ENCODE measurements around the gene UNC13A.
A peak's percentile ranks its signal among the peaks of the same experiment; 100 is the strongest.

UNC13A gene

DNA sequence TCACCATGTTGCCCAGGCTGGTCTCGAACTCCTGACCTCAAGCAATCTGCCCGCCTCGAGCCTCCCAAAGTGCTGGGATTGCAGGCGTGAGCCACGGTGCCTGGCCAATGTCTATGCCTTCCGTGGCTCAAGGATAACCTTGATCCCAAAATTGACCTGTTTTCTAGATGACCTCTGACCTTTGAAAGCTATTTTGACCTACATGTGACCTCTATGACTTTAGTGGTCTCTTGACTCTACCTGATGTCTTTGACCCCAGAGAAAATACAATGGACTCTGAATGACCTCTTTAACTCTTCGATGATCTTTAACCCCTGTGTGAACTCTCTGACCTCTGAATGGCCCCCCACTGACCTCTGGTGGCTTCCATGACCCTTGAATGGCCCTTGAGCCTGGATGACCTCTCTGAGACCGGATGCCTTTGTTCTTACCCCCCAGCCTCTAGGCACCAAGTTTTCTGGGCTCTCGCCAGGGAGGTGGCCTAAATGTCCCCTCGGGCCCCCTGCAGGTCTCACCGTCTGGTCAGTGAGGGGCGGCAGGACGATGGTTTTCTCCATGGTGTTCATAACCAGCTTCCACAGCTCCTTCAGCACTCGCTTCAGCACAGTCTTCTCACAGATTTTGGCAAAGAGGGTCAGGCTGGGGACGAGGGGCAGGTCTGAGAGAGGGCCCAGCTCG, 63.7 kb downstream of the UNC13A start:
- DNase-seq: no peak

DNA sequence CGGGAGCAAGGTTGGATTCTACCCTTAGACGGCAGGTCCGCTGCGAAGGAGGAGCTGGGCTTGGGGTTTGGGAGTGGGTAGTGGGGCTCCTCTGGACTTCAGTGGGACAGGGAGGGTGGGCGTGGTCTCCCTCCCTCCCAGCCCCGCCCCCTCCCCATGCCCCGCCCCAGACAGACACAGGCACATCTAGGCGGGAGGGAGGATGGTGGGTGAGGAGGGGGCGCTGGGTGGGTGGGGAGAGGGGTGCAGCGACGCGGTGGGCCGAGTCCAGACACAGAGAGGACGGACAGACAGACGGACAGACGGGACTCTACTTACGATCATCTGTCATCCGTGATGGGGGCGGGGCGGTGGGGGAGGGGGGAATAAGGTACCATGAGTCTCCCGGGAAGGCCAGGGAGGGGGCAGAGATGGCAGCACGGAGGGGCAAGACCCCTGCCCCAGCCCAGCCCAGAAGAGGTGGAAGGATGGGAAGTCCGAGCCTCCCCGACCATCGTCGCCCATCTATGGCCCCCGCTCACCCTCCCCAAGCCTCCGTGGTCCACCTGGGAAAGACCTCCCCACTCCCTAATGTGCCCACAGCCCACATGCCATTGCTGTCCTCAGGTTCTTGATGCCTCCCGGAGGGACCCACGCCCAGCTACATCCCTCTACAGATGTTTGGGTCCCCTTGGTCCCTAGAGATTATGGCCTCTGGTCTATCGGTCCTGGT, 64.8 kb downstream of the UNC13A start:
- no peak for DNase-seq

- DNase-seq: no peak
Measured at GRCh38 chr19:17620696-17621095, 67.5 kb downstream of the UNC13A start.

DNA sequence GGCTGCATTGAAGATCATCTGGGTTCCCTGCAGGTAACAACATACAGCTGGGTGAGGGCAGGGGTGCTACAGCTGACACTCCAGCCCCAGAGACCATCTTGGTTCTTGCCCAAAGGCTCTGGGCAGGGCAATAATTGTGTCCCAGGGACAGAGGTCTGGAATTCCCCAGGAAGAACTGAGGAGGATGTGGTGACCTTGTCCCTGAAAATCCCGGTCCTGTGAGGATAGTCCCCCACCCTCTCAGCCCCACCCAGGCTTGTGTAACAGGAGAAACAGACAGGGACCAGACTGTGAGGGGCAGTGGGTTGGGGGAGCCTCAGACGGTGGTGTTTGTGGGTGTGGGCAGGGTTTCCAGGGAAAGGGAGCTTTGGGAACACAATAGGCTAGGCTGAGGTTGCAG, 69.2 kb downstream of the UNC13A start:
- DNase-seq: no peak

DNA sequence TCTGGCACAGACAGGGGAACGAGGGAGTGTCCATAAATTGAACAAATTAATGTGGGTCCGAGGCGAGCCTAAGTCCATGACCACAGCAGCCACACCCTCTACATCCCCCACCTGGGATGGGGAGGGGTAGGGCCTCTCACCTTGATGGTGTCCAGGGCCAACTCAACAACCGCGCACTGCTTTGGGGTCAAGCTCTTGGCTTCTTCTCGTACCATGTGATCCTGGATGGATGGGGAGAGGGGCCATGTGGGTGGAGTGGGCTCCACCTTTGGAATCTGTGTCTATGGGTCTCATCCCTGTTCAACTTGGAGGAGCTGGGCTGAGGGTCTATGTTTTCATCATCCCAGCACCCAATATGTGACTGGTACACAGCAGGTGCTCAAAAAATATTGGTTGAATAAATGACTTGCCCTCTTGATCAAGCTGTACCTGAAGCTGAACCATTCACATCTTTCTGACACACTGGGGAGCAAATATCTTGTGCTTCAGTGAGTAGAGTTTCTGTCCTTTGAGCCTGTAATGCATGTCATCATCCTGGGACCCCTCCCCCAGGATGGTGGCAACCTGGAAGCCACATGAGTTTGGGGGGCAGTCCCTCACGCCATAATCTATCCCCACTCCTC, 69.8 kb downstream of the UNC13A start:
- DNase-seq: no peak

- no peak for DNase-seq
Measured at GRCh38 chr19:17617807-17618192, 70.4 kb downstream of the UNC13A start.

DNA sequence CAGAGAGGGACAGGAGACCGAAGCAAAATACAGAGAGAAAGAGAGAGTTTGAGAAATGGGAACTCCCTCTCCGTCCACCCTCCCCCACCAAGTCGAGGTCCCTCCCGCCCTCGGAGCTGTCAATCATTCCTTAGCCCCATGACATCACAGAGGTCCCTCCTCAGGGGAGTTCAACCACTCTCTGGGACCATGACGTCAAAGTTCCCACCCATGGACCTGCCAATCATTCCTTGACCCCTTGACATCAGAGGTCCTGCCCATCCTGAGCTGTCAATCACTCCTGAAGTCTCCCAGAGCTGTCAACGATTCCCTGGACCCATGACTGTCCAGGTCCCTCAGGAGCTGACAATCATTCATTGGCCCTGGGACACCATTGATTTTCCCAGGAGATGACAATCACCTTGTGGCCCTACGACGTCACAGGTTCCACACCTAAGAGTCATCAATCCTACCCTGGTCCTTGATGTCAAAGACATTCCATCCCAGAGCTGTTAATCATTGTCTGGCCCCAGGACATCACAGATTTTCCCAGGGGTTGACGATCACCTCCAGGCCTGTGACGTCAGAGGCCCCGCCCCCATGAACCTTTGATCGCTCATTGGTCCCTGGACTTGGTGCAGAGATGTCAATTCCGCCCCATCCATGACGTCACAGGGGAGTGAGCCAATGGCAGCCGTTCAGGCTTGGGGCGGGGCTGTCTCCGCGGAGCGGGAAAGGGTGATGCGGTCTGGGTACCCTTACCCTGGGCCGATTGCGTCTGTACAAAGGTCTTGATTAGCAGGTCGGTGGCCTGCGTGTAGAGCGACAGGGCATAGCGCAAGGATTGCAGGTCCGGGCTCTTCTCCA, 71.0 kb downstream of the UNC13A start:
- DNase-seq: no peak

DNA sequence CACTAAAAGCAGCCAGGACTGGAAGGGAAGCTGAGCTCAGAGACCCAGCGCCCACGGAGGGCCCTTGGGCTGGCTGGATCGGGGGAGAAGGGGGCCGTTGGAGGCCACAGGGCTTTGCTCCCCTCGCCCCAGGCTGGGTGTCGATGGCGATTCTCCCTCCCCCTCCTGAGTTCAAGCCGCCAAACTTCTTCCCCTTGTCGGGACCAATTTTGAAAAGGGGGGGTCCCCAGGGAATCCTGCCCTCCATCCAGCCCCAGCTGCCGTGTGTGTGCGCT, 71.5 kb downstream of the UNC13A start:
- DNase-seq: no peak

DNA sequence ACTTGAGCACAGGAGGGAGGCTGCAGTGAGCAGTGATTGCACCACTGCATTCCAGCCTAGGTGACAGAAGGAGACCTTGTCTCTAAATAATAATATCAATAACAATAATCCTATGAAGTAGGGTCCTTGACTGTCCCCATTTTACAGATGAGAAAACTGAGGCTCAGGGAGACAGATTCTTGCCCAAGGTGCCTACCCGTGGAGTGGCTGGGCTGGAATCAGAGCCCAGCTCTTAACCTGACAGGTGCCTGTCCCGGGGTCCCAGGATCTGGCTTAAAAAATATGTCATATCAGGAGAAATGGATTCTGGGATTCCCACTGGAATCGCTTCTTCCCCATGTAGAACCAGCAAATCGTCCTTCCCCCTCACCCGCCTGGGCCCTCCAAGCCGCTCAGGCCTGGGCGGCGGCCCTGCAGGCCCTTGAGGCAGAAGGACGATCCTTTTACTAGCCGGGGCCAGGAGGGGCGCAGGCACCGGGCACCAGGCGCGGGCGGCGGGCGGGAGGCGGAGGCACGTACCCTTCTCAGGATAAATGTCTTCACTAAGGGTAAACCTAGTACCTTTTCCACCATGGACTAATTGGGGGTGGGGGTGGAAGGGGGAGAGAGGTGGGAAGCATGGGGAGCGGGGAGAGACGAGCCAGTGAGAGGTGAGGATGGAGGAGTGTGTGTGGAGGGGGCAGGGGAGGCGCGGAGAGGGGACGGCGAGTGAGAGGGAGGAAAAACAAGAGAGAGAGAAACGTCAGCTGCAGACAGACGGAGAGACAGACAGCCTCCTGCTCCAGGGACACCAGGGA, 72.1 kb downstream of the UNC13A start:
- DNase-seq: no peak

- no peak for DNase-seq
Measured at GRCh38 chr19:17614476-17614875, 73.7 kb downstream of the UNC13A start.

- DNase-seq: no peak
Measured at GRCh38 chr19:17611462-17612244, 76.5 kb downstream of the UNC13A start.

DNA sequence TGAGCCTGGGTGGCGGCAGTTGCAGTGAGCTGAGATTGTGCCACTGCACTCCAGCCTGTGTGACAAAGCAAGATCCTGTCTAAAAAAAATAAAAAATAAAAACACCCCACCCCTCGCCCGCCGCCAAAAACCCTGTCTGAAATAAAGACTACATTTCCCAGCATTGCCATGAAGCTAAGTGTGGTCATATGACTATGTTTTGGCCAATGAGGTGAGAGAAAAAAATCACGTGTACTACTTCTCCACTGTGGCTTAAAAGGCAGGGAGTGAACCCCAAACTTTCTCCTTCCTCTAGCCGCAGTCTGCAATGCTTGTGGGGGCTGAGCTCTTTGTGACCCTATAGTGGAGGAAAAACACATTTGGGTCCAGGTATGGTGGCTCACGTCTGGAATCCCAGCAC, 77.8 kb downstream of the UNC13A start:
- no peak for DNase-seq

DNA sequence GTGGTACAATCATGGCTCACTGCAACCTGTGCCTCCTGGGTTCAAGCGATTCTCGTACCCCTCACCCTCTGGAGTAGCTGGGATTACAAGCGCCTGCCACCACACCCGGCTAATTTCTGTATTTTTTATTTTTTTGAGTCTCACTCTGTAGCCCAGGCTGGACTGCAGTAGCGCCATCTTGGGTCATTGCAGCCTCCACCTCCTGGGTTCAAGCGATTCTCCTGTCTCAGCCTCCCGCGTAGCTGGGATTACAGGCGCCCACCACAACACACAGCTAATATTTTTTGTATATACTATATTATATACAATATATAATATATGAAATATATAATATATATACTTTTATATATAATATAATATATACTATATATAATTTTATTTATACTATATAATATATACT, 80.2 kb downstream of the UNC13A start:
- DNase-seq: no peak

DNA sequence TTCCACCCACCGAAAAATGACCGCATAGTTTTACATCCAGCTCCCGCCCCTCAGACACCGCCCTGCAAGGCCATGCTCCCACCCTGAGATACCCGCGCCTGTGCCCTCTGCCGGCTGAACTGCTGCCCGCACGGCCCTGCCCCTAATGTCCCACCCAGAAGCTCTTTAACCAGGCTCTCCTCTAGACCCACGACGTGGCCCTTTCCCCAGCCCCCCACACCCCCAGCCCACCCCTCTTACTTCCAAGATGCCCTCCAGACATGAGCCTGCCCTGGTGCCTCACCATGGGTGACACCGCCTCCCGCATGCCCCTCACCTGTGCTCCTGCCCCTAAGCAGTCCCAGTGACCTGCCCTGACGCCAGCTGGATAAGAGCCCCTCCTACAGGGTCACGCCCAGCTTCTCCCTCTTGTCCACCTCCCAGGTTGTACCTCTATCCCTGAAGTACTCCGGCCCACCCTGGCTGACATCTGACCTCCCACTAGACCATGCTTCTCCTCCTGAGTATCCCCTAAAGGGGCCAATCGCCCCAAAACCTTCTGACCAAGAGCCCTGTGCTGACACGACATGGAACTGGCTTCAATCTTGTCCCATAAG, 81.5 kb downstream of the UNC13A start:
- DNase-seq: no peak

GRCh38 chr19:17605761-17606589, 82.2 kb downstream of the UNC13A start:
- peak; percentile 79 for DNase-seq

DNA sequence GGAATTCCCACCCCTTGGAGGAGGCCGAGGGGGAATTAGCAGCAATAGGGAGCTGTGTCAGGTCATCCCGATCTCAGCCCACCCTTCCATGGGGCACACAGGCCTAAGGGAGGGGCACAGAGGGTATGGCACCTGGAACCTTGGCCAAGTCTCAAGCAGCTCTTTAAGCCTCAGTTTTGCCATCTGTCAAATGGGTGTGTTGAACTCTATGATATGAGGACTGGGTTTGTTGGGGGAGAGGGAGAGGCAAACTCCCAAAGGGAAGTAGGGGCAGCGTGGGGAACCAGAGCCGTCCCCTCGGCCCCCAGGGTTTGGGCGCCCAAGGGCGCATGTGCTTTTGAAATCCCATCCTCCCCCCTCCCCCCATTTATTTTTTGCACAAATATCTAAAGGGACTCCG, 83.0 kb downstream of the UNC13A start:
- no peak for DNase-seq

GRCh38 chr19:17604372-17605025, 83.7 kb downstream of the UNC13A start:
- no peak for DNase-seq

DNA sequence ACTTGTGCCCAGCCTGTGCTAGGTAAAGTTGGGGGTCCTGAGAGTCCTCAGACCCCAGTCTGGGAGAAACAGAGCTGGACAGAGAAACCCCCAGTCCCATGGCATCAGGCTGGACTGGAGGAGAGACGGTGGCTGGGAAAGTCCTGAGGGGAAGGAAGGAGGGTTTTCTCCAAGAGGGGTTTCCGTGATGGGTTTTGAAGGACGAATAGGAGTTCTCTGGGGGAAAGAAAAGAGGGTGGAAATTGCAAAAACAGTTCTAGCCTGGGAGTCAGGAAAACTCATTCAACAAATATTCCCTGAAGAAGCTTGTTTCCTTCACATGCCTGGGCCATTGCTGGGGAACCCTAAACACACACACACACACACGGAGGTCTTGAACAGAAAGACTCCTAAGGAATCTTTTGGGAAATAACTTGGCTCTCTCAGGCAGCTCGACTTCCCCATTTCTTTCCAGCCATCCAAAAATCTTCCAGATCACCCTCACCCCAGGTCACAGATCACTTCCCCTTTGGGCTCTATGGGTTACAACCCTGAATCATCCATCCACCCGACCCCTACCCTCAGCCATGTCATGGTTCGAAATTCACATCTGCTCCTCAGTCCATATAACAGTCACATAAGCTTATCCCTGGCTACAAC, 85.2 kb downstream of the UNC13A start:
- no peak for DNase-seq

DNA sequence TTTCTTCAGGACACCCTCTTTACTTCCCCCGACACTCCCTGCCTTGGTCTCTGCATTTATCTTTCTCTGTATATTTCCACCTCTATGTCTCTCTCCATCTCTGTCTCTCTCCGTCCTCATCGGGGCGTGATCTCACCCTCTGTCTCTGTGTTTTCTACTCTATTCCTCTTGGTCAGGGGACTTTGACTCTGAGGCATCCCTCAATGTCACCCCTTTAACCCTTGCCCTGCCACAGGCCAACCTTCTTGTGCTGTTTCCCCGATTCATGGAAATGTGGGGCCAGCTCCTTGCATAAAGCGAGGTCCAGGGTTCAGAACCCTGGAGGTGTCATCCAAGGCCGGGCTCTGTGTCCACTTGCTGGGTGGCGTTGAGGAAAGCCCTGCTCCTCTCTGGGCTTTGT, 85.9 kb downstream of the UNC13A start:
- no peak for DNase-seq

DNA sequence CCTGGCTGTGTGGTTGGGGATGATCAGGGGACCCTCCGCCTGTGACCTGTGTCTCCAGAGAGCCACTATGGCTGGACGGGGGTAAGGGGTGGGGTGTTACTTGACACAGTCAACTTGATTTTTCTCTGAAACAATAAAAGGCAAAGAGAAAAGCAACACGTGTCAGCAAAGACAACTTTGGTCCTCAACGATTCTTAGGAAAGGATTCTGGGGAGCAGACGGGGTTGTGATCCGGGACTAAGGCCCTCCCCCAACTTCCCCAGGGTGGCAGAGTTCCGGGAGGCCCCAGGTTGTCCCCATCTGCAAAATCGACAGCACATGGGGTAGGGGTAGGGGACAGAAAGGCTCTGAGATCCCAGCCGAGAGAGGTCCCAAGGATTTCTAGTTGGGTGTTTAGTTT, 86.5 kb downstream of the UNC13A start:
- DNase-seq: no peak

All from stimulated activated CD4-positive, alpha-beta T cell treated with anti-CD3 and anti-CD28 coated beads, Interleukin-4, amount 100 ng/mL, for 24 hours (primary cell).